PC-3 (cell line): Measurements from ENCODE around the gene HIGD2A. TPM values are rescaled to one million over a fixed set of nuclear protein-coding genes. Genes with fewer than 3 reads are reported as not detected.

Experiments
- ATAC-seq: fragments of 200-7000 bp; cut with Tn5 transposase; 2 replicates; pipeline ENCODE4 v1.9.1; 2020; ENCODE audit warnings: mild to moderate bottlenecking, moderate library complexity
- BruUV-seq: library from RNA; stranded (reverse); fragments of 400-500 nt; replicated peaks from 2 replicates; lab custom pipeline; 2021; lab: Mats Ljungman, UMichigan
- CTCF ChIA-PET: fragments of 300-600 bp; sonication (Branson Sonifier 250); formaldehyde crosslinking; loops from one replicate; lab custom pipeline; 2022; ENCODE audit warnings: antibody characterized with exemption; lab: Charles Lee
- POLR2A ChIA-PET: fragments of 300-600 bp; sonication (Branson Sonifier 250); formaldehyde crosslinking; loops from one replicate; lab custom pipeline; 2022; ENCODE audit warnings: antibody characterized with exemption; ENCODE audit not compliant: unreplicated experiment; lab: Charles Lee
- DNase-seq: peaks from one replicate; pipeline ENCODE4 v3.0.0-alpha.2; 2015
- H2AFZ ChIP-seq: fragments of 300-600 bp; sonication (generic); 2 replicates; pipeline ENCODE4 v1.6.0; 2016; ENCODE audit warnings: antibody characterized with exemption, low read length
- H3F3A ChIP-seq: fragments of 300-600 bp; sonication (generic); one replicate; pipeline ENCODE4 v1.6.0; 2017; ENCODE audit warnings: antibody characterized with exemption, low read length, control low read depth, mild to moderate bottlenecking; ENCODE audit not compliant: unreplicated experiment
- H3K27ac ChIP-seq: fragments of 300-600 bp; sonication (generic); 2 replicates; pipeline ENCODE4 v1.5.1; 2016; ENCODE audit warnings: mild to moderate bottlenecking, low read length
- H3K27me3 ChIP-seq: fragments of 300-600 bp; sonication (generic); 2 replicates; pipeline ENCODE4 v1.6.1; 2016; ENCODE audit warnings: low read length, mixed read lengths
- H3K36me3 ChIP-seq: fragments of 300-600 bp; sonication (generic); 2 replicates; pipeline ENCODE4 v1.6.1; 2016; ENCODE audit warnings: low read depth, mixed run types, low read length, mixed read lengths
- H3K4me1 ChIP-seq: fragments of 300-600 bp; sonication (generic); 2 replicates; pipeline ENCODE4 v1.5.1; 2016; ENCODE audit warnings: low read length; ENCODE audit not compliant: insufficient read depth
- H3K4me2 ChIP-seq: fragments of 300-600 bp; sonication (generic); 2 replicates; pipeline ENCODE4 v1.6.0; 2016; ENCODE audit warnings: low read length
- H3K4me3 ChIP-seq: fragments of 300-600 bp; sonication (generic); 2 replicates; pipeline ENCODE4 v1.5.1; 2016; ENCODE audit warnings: mild to moderate bottlenecking, low read length, mixed read lengths
- H3K79me2 ChIP-seq: fragments of 300-600 bp; sonication (generic); 2 replicates; pipeline ENCODE4 v1.6.1; 2017; ENCODE audit warnings: low read length, mixed read lengths
- H3K9ac ChIP-seq: fragments of 300-600 bp; sonication (generic); 2 replicates; pipeline ENCODE4 v1.6.0; 2016; ENCODE audit warnings: mild to moderate bottlenecking, low read length
- H3K9me2 ChIP-seq: fragments of 300-600 bp; sonication (generic); replicated peaks from 2 replicates; pipeline ENCODE4 v1.6.1; 2016; ENCODE audit warnings: mixed run types, low read length, mixed read lengths
- H3K9me3 ChIP-seq: fragments of 300-600 bp; sonication (generic); 2 replicates; pipeline ENCODE4 v1.6.1; 2016; ENCODE audit warnings: low read length, mixed read lengths
- H4K20me1 ChIP-seq: fragments of 300-600 bp; sonication (generic); 2 replicates; pipeline ENCODE4 v1.6.1; 2016; ENCODE audit warnings: low read length, mixed read lengths
- EZH2 ChIP-seq: fragments of 300-600 bp; sonication (generic); IDR thresholded peaks from one replicate; pipeline ENCODE4 v1.6.1; 2017; ENCODE audit warnings: antibody characterized with exemption, mild to moderate bottlenecking, low read length; ENCODE audit not compliant: unreplicated experiment
- EZH2phosphoT487 ChIP-seq: fragments of 300-600 bp; sonication (generic); IDR thresholded peaks from 2 replicates; pipeline ENCODE4 v1.6.1; 2018; ENCODE audit warnings: mild to moderate bottlenecking, antibody characterized with exemption, low read length, borderline replicate concordance
- intact Hi-C: fragments of 100-400 bp; cut with micrococcal nuclease; formaldehyde crosslinking; loops from 2 replicates; pipeline ENCODE4 v1.9.0; 2023
- total RNA-seq: library from RNA; depleted of rRNA; stranded (reverse); fragments of >200 nt; gene quantifications from 2 replicates; pipeline ENCODE4 v1.2.3, GENCODE V29; 2014
- TF ChIP-seq, protein P1 (sequence below): fragments of 300-600 bp; sonication (generic); conservative IDR thresholded peaks from 2 replicates; pipeline ENCODE4 v1.5.1; 2017; ENCODE audit warnings: antibody characterized with exemption, low read depth, mild to moderate bottlenecking, low read length

Gene HIGD2A
- total RNA-seq, 1 experiment from 2014 or later, result 174 TPM

DNA sequence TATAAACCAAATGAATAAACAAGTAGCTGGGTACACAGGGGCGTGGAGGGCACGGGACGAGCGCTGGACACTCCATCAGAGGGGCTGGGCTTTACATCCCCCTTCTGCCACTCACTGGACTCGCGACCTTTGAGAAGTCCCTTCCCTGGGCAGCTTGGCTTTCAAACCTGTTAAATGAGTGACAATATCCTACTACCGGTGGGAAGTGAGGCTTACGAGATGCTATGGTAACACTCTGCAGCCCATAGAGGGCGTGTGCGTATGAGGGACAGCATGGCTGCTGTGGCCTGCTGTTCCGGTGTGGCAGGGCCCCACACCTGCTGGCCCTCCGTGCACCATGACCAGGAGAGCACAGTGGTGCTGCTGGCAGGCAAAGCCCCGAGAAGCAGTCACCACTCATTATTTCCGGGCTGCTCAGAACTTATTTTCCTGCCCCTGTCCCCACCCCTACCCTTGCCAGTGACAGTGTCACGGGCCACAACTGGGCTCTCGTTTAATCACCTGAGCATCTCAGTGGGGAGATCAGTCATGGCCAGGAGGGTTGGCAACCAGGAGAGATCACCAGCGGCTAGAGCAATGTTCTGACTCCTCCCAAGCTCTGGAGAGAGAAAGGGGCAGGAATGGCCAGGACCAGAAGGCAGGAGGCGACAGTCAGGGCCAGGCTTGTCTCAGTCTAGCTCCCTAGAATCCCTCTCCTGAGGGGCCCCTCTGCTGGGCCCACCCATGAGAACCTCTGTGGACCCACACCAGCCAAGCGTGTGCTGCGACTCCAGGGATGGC lies 17.3 kb downstream of the HIGD2A start:
- intact Hi-C loops, result no loop called here
- Histone ChIP-seq H3K27me3 (no peaks in the 10 kb centered on the region), H3K79me2 (peaks cover 17% of the 10 kb centered on the region), H3K4me2 (no peak overlapping the region), H3K4me3 (no peak overlapping the region), H3K9me2 (no peaks in the 10 kb centered on the region), H3K9me3 (no peaks in the 10 kb centered on the region), H3K9ac (no peak overlapping the region), H2AFZ (no peak overlapping the region), H3K36me3 (peaks cover 11% of the 10 kb centered on the region; the same call in 1 of the 2 replicates), H3F3A (no peaks in the 10 kb centered on the region), H3K27ac (0 out of 2 replicates have a peak overlapping the region, but pooled peaks have one; percentile 19), H3K4me1 (peaks cover 31% of the 10 kb centered on the region), H4K20me1 (no peaks in the 10 kb centered on the region)
- POLR2A ChIA-PET, result interaction anchor here (0.6 kb wide), 1 partner anchor 22 kb away, joined by 5 read pairs; no protein-coding TSS in a partner anchor
- DNase-seq (no peak), ATAC-seq (0 out of 2 replicates have a peak, but pooled peaks have one; percentile 12)
- no TSS peak for BruUV-seq
- no peak for TF ChIP-seq EZH2
- TF ChIP-seq, protein P1, sequence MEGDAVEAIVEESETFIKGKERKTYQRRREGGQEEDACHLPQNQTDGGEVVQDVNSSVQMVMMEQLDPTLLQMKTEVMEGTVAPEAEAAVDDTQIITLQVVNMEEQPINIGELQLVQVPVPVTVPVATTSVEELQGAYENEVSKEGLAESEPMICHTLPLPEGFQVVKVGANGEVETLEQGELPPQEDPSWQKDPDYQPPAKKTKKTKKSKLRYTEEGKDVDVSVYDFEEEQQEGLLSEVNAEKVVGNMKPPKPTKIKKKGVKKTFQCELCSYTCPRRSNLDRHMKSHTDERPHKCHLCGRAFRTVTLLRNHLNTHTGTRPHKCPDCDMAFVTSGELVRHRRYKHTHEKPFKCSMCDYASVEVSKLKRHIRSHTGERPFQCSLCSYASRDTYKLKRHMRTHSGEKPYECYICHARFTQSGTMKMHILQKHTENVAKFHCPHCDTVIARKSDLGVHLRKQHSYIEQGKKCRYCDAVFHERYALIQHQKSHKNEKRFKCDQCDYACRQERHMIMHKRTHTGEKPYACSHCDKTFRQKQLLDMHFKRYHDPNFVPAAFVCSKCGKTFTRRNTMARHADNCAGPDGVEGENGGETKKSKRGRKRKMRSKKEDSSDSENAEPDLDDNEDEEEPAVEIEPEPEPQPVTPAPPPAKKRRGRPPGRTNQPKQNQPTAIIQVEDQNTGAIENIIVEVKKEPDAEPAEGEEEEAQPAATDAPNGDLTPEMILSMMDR, result peak; percentile 28; the same call in 1 of the 2 replicates
- TF ChIP-seq EZH2phosphoT487, result no peak
- CTCF ChIA-PET, result interaction anchor here (0.6 to 2.0 kb wide), 6 partner anchors 11 to 716 kb away, joined by 3 to 10 read pairs (median 4); partner anchors contain the start of genes CLTB, FAF2 and TSPAN17

DNA sequence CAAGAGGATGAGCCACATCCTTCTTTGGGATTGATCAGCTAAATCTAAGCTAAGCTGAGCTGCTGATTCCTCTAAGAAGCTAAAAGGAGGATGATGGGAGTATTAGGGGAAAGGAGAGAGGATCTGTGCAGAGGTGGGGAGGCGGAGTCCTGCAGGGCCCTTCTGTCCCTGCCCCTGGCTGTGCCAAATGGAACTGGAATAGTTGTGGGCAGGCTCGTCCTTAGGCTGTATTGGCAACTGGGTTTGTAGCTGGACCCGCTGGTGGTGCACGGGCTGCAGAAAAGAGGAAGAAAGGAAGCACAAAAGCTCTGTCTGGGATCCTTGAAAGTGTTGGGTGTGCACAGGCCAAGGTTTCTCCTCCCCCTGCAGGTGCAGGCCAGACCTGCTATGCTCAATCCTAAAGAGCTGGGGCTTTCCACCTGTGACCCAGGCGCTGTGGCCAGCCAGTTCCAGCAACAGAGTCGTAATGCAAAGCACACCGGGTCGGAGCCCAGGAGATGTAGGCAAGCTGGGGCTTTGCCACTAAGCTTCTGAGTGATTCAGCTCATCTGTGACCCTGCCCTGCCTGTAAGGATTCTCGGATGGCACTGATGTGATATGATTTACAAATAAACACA lies 18.0 kb downstream of the HIGD2A start:
- Histone ChIP-seq H3K9me3 (no peaks in the 10 kb centered on the region), H3K36me3 (peaks cover 11% of the 10 kb centered on the region; the same call in 1 of the 2 replicates), H3K79me2 (peaks cover 22% of the 10 kb centered on the region), H3K9ac (no peak overlapping the region), H3K9me2 (no peaks in the 10 kb centered on the region), H3K4me1 (peaks cover 36% of the 10 kb centered on the region), H3K4me2 (no peak overlapping the region), H3K27ac (0 out of 2 replicates have a peak overlapping the region, but pooled peaks have one; percentile 19), H2AFZ (no peak overlapping the region), H3F3A (no peaks in the 10 kb centered on the region), H3K4me3 (no peak overlapping the region), H3K27me3 (no peaks in the 10 kb centered on the region), H4K20me1 (0 out of 2 replicates have a peak, but pooled peaks cover 5% of the 10 kb centered on the region)
- ChIA-PET CTCF (interaction anchor here (0.6 to 2.0 kb wide), 2 partner anchors 41 to 241 kb away, joined by 4 to 10 read pairs; partner anchors contain the start of genes FAF2 and TSPAN17), POLR2A (interaction anchor here (0.5 kb wide), 1 partner anchor 9 kb away, joined by 3 read pairs; no protein-coding TSS in a partner anchor)
- TF ChIP-seq EZH2 (no peak), EZH2phosphoT487 (no peak)
- TF ChIP-seq, protein P1, result no peak
- ATAC-seq (peak; percentile 40), DNase-seq (peak; percentile 31)
- no TSS peak for BruUV-seq
- intact Hi-C loops, result no loop called here
